SK-N-SH (cell line): ENCODE results near the gene TRAF4.

Experiments used
- FOXJ3 ChIP-seq: sonication (generic); formaldehyde crosslinking; IDR thresholded peaks from 2 replicates; pipeline ENCODE4 v1.5.1; 2020; ENCODE audit warnings: mild to moderate bottlenecking, missing genetic modification reagents
- JUND ChIP-seq: IDR thresholded peaks from 2 replicates; pipeline ENCODE4 v1.4.0; 2012
- MXI1 ChIP-seq: IDR thresholded peaks from 2 replicates; pipeline ENCODE4 v1.6.1; 2012; ENCODE audit warnings: mild to moderate bottlenecking, low read depth, low read length, improper control_type of control experiment
- TCF12 ChIP-seq: IDR thresholded peaks from 2 replicates; pipeline ENCODE4 v1.4.0; 2012
- TF ChIP-seq, protein P1 (sequence below): fragments of 200-600 bp; sonication (generic); IDR thresholded peaks from 2 replicates; pipeline ENCODE4 v1.6.1; 2017; ENCODE audit warnings: antibody characterized with exemption, mild to moderate bottlenecking, moderate library complexity
- TF ChIP-seq, protein P2 (sequence below): IDR thresholded peaks from 2 replicates; pipeline ENCODE4 v1.4.0; 2012; ENCODE audit warnings: low read depth
- TF ChIP-seq, protein P3 (sequence below): IDR thresholded peaks from 2 replicates; pipeline ENCODE4; 2012
- TF ChIP-seq, protein P4 (sequence below): IDR thresholded peaks from 2 replicates; pipeline ENCODE4 v1.4.0; 2012; ENCODE audit warnings: low read depth, borderline replicate concordance
- TF ChIP-seq, protein P5 (sequence below): IDR thresholded peaks from 2 replicates; pipeline ENCODE4 v1.6.1; 2012; ENCODE audit warnings: mild to moderate bottlenecking, low read depth, low read length, moderate library complexity

DNA sequence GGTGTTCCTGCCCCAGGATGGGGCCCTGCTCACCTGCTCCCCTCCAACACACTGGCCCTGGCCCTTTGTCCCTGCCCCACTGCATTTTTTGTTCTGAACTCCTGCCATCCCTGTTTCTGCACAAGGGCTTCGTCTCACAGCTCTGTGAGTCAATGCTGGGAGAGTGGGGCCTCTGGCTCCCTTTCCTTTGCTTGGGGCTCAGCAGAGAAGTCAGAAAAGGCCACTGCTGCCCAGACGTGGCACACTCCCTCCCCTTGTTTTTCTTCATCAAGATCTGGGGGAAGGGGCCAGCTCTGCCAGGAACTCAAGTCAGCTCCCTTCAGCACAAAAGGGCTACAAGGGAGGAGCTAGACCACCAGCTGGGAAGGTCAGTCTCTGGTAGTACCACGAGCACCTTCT, 41.1 kb upstream of the TRAF4 start:
- TF ChIP-seq, protein P1, sequence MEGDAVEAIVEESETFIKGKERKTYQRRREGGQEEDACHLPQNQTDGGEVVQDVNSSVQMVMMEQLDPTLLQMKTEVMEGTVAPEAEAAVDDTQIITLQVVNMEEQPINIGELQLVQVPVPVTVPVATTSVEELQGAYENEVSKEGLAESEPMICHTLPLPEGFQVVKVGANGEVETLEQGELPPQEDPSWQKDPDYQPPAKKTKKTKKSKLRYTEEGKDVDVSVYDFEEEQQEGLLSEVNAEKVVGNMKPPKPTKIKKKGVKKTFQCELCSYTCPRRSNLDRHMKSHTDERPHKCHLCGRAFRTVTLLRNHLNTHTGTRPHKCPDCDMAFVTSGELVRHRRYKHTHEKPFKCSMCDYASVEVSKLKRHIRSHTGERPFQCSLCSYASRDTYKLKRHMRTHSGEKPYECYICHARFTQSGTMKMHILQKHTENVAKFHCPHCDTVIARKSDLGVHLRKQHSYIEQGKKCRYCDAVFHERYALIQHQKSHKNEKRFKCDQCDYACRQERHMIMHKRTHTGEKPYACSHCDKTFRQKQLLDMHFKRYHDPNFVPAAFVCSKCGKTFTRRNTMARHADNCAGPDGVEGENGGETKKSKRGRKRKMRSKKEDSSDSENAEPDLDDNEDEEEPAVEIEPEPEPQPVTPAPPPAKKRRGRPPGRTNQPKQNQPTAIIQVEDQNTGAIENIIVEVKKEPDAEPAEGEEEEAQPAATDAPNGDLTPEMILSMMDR = no peak
- TF ChIP-seq JUND = no peak
- TF ChIP-seq TCF12 = no peak
- TF ChIP-seq FOXJ3 (CRISPR knock-in tag) = no peak
- TF ChIP-seq, protein P2, sequence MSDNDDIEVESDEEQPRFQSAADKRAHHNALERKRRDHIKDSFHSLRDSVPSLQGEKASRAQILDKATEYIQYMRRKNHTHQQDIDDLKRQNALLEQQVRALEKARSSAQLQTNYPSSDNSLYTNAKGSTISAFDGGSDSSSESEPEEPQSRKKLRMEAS = no peak
- TF ChIP-seq, protein P3, sequence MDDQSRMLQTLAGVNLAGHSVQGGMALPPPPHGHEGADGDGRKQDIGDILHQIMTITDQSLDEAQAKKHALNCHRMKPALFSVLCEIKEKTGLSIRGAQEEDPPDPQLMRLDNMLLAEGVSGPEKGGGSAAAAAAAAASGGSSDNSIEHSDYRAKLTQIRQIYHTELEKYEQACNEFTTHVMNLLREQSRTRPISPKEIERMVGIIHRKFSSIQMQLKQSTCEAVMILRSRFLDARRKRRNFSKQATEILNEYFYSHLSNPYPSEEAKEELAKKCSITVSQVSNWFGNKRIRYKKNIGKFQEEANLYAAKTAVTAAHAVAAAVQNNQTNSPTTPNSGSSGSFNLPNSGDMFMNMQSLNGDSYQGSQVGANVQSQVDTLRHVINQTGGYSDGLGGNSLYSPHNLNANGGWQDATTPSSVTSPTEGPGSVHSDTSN = no peak
- TF ChIP-seq MXI1 = no peak
- TF ChIP-seq, protein P4, sequence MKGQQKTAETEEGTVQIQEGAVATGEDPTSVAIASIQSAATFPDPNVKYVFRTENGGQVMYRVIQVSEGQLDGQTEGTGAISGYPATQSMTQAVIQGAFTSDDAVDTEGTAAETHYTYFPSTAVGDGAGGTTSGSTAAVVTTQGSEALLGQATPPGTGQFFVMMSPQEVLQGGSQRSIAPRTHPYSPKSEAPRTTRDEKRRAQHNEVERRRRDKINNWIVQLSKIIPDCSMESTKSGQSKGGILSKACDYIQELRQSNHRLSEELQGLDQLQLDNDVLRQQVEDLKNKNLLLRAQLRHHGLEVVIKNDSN = no peak
- TF ChIP-seq, protein P5, sequence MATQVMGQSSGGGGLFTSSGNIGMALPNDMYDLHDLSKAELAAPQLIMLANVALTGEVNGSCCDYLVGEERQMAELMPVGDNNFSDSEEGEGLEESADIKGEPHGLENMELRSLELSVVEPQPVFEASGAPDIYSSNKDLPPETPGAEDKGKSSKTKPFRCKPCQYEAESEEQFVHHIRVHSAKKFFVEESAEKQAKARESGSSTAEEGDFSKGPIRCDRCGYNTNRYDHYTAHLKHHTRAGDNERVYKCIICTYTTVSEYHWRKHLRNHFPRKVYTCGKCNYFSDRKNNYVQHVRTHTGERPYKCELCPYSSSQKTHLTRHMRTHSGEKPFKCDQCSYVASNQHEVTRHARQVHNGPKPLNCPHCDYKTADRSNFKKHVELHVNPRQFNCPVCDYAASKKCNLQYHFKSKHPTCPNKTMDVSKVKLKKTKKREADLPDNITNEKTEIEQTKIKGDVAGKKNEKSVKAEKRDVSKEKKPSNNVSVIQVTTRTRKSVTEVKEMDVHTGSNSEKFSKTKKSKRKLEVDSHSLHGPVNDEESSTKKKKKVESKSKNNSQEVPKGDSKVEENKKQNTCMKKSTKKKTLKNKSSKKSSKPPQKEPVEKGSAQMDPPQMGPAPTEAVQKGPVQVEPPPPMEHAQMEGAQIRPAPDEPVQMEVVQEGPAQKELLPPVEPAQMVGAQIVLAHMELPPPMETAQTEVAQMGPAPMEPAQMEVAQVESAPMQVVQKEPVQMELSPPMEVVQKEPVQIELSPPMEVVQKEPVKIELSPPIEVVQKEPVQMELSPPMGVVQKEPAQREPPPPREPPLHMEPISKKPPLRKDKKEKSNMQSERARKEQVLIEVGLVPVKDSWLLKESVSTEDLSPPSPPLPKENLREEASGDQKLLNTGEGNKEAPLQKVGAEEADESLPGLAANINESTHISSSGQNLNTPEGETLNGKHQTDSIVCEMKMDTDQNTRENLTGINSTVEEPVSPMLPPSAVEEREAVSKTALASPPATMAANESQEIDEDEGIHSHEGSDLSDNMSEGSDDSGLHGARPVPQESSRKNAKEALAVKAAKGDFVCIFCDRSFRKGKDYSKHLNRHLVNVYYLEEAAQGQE = no peak
